Trophoblast cell (in vitro differentiated cells and primary cell): ENCODE measurements around the gene GPT2.

Experiments used
- DNase-seq, 2 donors: peaks; one replicate each; pipeline ENCODE4 v3.0.0-alpha.2; 2016
- H2AFZ ChIP-seq: 2 replicates; pipeline ENCODE4 v1.6.1; 2013; ENCODE audit warnings: low read length, moderate library complexity, mild to moderate bottlenecking; ENCODE audit not compliant: insufficient read depth, poor library complexity
- H2AK5ac ChIP-seq: 2 replicates; pipeline ENCODE4 v1.6.1; 2013; ENCODE audit warnings: mild to moderate bottlenecking, low read length
- H2BK120ac ChIP-seq: 2 replicates; pipeline ENCODE4 v1.6.1; 2013; ENCODE audit warnings: low read length, mild to moderate bottlenecking, moderate library complexity; ENCODE audit not compliant: insufficient read depth, poor library complexity
- H2BK12ac ChIP-seq: 2 replicates; pipeline ENCODE4 v1.6.1; 2013; ENCODE audit warnings: mild to moderate bottlenecking, low read length, moderate library complexity
- H2BK5ac ChIP-seq: 2 replicates; pipeline ENCODE4 v1.6.1; 2013; ENCODE audit warnings: low read length, low read depth, moderate library complexity, mild to moderate bottlenecking; ENCODE audit not compliant: poor library complexity
- H3K14ac ChIP-seq: 2 replicates; pipeline ENCODE4 v1.6.1; 2013; ENCODE audit warnings: mild to moderate bottlenecking, low read length
- H3K18ac ChIP-seq: 2 replicates; pipeline ENCODE4 v1.6.1; 2013; ENCODE audit warnings: mild to moderate bottlenecking, low read length
- H3K23ac ChIP-seq: 2 replicates; pipeline ENCODE4 v1.6.1; 2013; ENCODE audit warnings: low read length
- H3K27ac ChIP-seq: 2 replicates; pipeline ENCODE4 v1.5.1; 2013; ENCODE audit warnings: low read depth, mild to moderate bottlenecking, inconsistent platforms, low read length, moderate library complexity
- H3K27me3 ChIP-seq: 2 replicates; pipeline ENCODE4 v1.6.1; 2013; ENCODE audit warnings: inconsistent platforms, mild to moderate bottlenecking, low read length, moderate library complexity; ENCODE audit not compliant: insufficient read depth
- H3K36me3 ChIP-seq, 2 experiments: 1 replicate in 1 of 2; 2 replicates in 1 of 2; pipeline ENCODE4 v1.6.1; 2013; ENCODE audit warnings: low read length in 2 of 2, mild to moderate bottlenecking in 2 of 2, moderate library complexity in 1 of 2; ENCODE audit not compliant: insufficient read depth in 2 of 2, control insufficient read depth in 1 of 2
- H3K4ac ChIP-seq: 2 replicates; pipeline ENCODE4 v1.6.1; 2013; ENCODE audit warnings: low read depth, mild to moderate bottlenecking, low read length, moderate library complexity
- H3K4me1 ChIP-seq, 2 experiments: 1 replicate in 1 of 2; 2 replicates in 1 of 2; pipeline ENCODE4 v1.6.1; 2013; ENCODE audit warnings: low read length in 2 of 2, mild to moderate bottlenecking in 2 of 2, moderate library complexity in 1 of 2; ENCODE audit not compliant: insufficient read depth in 2 of 2, control insufficient read depth in 1 of 2
- H3K4me2 ChIP-seq: 2 replicates; pipeline ENCODE4 v1.6.1; 2013; ENCODE audit warnings: inconsistent platforms, mild to moderate bottlenecking, low read length, moderate library complexity
- H3K4me3 ChIP-seq: 2 replicates; pipeline ENCODE4 v1.5.1; 2013; ENCODE audit warnings: mild to moderate bottlenecking, low read depth, low read length, inconsistent platforms
- H3K79me1 ChIP-seq: one replicate; pipeline ENCODE4 v1.6.1; 2013; ENCODE audit warnings: low read length
- H3K79me2 ChIP-seq: 2 replicates; pipeline ENCODE4 v1.6.1; 2013; ENCODE audit warnings: low read length, mild to moderate bottlenecking; ENCODE audit not compliant: control insufficient read depth, insufficient read depth, poor library complexity
- H3K9ac ChIP-seq: 2 replicates; pipeline ENCODE4 v1.6.1; 2013; ENCODE audit warnings: mild to moderate bottlenecking, low read length
- H3K9me3 ChIP-seq: 2 replicates; pipeline ENCODE4 v1.6.1; 2013; ENCODE audit warnings: low read depth, mild to moderate bottlenecking, control low read depth, inconsistent platforms, low read length; ENCODE audit not compliant: insufficient read depth
- H4K12ac ChIP-seq: 2 replicates; pipeline ENCODE4 v1.6.1; 2013; ENCODE audit warnings: low read depth, mild to moderate bottlenecking, low read length, moderate library complexity
- H4K8ac ChIP-seq: 2 replicates; pipeline ENCODE4 v1.6.1; 2013; ENCODE audit warnings: low read depth, mild to moderate bottlenecking, low read length, moderate library complexity
- H4K91ac ChIP-seq: one replicate; pipeline ENCODE4 v1.6.1; 2013; ENCODE audit warnings: low read depth, mild to moderate bottlenecking, low read length, moderate library complexity
- WGBS: extraction: QIAGEN DNeasy Blood & Tissue Kit; methylation state at CpG from one replicate; pipeline ENCODE4 v1.1.7; 2013; ENCODE audit warnings: missing lambda C conversion rate; ENCODE audit not compliant: insufficient read length, insufficient coverage; ENCODE audit errors: extremely low coverage; 5-methylcytosine and 5-hydroxymethylcytosine counted together

GPT2 gene

DNA sequence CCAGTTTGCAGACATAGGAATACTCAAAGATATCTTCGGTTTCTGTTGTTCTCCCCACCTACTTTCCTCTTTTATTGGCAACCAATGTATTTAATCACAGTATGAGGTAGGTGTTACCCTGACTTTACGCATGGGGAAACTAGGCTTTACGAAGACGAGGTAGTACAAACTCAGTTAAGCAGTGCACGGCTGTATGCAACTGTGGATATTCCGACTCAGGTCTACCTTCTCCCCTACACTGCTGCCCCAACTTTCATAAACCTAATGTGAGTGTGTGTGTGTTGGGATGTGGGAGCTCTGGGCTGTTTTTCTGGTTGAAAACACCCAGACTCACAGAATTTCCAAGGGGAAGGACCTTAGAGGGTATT, 1.2 kb upstream of the GPT2 start:
- Histone ChIP-seq H3K23ac (no peak overlapping the region), H3K36me3 (no peaks in the 10 kb centered on the region), H4K12ac (no peak overlapping the region), H3K18ac (no peak overlapping the region), H2AFZ (no peak overlapping the region), H3K27ac (no peak overlapping the region), H3K4me3 (no peak overlapping the region), H3K9ac (no peak overlapping the region), H2BK120ac (no peak overlapping the region), H3K4me1 (peaks cover 14 to 30% of the 10 kb centered on the region in 2 experiments), H3K9me3 (no peaks in the 10 kb centered on the region), H4K91ac (peak overlapping the region; percentile 40), H3K79me2 (peaks cover 15% of the 10 kb centered on the region), H3K27me3 (no peaks in the 10 kb centered on the region), H2BK12ac (no peak overlapping the region), H2BK5ac (no peak overlapping the region), H4K8ac (peak overlapping the region; percentile 3), H3K4ac (no peak overlapping the region), H3K79me1 (peaks cover 15% of the 10 kb centered on the region), H3K14ac (no peak overlapping the region), H3K4me2 (no peak overlapping the region), H2AK5ac (no peak overlapping the region)
- no CpG with 5 or more reads among the region's 6 CpGs for WGBS
- no peak for DNase-seq

DNA sequence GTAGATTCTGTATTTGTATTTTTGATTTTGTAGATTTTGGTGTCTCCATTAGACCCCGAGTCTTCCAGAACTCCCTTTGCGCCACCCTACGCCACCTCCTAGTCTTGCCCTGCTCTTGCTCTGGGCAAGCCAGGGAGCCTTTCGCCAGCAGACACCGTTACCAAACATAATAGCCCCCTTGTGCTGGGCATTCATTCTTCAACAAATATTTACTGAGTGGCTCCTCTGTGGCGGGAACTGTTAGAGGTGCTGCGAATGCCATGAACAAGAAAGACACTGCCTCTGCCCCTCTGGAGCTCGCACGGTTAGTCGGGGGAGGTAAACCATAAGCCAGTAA, 841 bp upstream of the GPT2 start:
- Histone ChIP-seq H3K27me3 (no peaks in the 10 kb centered on the region), H3K36me3 (no peaks in the 10 kb centered on the region), H4K8ac (peak overlapping the region; percentile 51), H2AK5ac (no peak overlapping the region), H2BK5ac (peak overlapping the region; percentile 15), H3K4ac (peak overlapping the region; percentile 13), H3K9ac (no peak overlapping the region), H2AFZ (peak overlapping the region; percentile 55), H3K4me3 (no peak overlapping the region), H3K79me1 (peaks cover 15% of the 10 kb centered on the region), H3K23ac (no peak overlapping the region), H3K79me2 (peaks cover 15% of the 10 kb centered on the region), H2BK12ac (no peak overlapping the region), H3K14ac (peak overlapping the region; percentile 41), H2BK120ac (peak overlapping the region; percentile 3), H4K12ac (no peak overlapping the region), H3K27ac (peak overlapping the region; percentile 15), H4K91ac (peak overlapping the region; percentile 81), H3K18ac (peak overlapping the region; percentile 15), H3K4me1 (peaks cover 14 to 30% of the 10 kb centered on the region in 2 experiments), H3K4me2 (peak overlapping the region; percentile 64), H3K9me3 (no peaks in the 10 kb centered on the region)
- DNase-seq: no peak
- WGBS: no CpG with 5 or more reads among the region's 10 CpGs

DNA sequence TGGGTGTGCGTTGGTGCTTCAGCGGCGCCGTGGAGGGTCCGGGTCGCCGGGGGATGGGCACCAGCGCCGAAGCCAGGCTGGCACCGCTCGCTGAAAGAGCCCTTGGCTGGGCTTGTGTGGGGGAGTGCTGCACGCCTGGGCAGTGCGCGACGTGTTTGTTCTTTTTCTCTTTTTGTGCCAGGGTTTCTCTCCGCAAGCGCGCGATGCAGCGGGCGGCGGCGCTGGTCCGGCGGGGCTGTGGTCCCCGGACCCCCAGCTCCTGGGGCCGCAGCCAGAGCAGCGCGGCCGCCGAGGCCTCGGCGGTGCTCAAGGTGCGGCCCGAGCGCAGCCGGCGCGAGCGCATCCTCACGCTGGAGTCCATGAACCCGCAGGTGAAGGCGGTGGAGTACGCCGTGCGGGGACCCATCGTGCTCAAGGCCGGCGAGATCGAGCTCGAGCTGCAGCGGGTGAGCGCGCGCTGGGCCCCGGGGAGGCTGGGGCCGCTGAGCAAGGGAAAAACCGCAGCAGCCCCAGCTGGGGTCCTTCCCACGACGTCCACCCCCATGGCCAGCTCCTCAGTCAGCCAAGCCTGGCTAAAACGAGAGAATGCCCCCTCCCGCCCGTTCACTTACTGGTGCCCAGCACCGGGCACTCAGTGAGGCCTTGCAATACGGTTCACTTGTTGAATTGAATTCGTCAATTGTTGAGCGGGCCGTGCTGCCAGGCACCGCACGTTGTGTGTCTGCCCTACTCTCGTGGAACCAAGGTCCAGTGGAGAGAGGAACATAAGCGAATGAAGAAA, 541 bp downstream of the GPT2 start:
- Histone ChIP-seq H3K18ac (peak overlapping the region; percentile 96), H3K79me1 (peaks cover 15% of the 10 kb centered on the region), H3K23ac (no peak overlapping the region), H3K36me3 (peaks cover 0 to 2% of the 10 kb centered on the region in 2 experiments), H3K9ac (peak overlapping the region; percentile 77), H4K91ac (peak overlapping the region; percentile 78), H3K4me1 (peaks cover 18 to 36% of the 10 kb centered on the region in 2 experiments), H3K9me3 (no peaks in the 10 kb centered on the region), H3K14ac (peak overlapping the region; percentile 84), H3K27ac (peak overlapping the region; percentile 36), H3K4me2 (peak overlapping the region; percentile 64), H3K79me2 (peaks cover 15% of the 10 kb centered on the region), H3K4ac (peak overlapping the region; percentile 60), H4K12ac (peak overlapping the region; percentile 34), H2BK5ac (peak overlapping the region; percentile 55), H2BK12ac (no peak overlapping the region), H2BK120ac (peak overlapping the region; percentile 65), H4K8ac (peak overlapping the region; percentile 64), H2AFZ (peak overlapping the region; percentile 75), H2AK5ac (peak overlapping the region; percentile 3), H3K27me3 (no peaks in the 10 kb centered on the region), H3K4me3 (peak overlapping the region; percentile 98)
- WGBS: no CpG with 5 or more reads among the region's 72 CpGs
- DNase-seq: peak; percentile 17 to 58

DNA sequence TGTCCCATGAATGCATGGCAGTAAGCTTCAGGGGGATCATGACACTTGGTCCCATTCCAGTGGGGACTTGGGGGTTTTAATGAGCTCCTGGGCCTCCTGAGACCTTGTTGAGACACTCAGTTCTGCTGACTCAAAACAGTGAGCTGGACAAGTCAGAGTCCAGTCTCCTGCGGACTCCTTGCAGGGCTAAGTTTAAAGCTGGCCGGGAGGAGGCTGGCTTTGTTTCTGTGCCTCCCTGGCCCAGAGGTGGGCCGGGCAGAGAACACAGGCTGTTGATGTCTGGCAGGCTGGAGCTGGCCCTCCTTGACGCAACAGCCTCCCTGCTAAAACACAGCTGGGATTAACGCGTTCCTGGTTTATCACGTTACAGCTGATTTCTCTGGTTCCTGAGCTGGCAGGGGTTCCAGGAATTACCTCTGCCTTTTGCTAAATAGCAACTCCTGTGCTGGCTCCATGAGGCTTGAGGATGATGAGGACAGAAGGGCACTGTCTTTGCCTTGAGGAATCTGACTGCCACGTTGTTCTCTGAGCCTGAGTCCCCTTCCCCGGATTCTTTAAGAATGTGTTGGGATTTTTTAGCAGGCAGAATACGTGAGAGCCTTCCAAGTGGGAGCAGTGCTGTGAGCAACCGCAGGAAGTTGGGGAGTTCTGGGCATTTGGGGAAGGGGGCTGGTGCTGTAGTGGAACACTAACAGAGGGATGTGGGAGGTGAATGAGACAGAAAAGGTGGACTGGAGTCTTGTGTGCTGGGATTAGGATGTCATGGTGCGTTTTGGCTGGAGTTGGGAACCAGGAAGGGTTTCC, 2.0 kb downstream of the GPT2 start:
- H3K9me3 ChIP-seq: no peaks in the 10 kb centered on the region
- H4K8ac ChIP-seq: peak overlapping the region; percentile 30
- no peak overlapping the region for H2AK5ac ChIP-seq
- H3K4ac ChIP-seq: peak overlapping the region; percentile 20
- peak overlapping the region; percentile 24 for H3K27ac ChIP-seq
- H3K27me3 ChIP-seq: no peaks in the 10 kb centered on the region
- no peak for DNase-seq
- H3K4me2 ChIP-seq: peak overlapping the region; percentile 64
- peak overlapping the region; percentile 10 for H2BK5ac ChIP-seq
- H2AFZ ChIP-seq: no peak overlapping the region
- H3K79me1 ChIP-seq: peaks cover 18% of the 10 kb centered on the region
- H4K91ac ChIP-seq: peak overlapping the region; percentile 38
- H3K14ac ChIP-seq: peak overlapping the region; percentile 31
- peak overlapping the region; percentile 4 for H3K18ac ChIP-seq
- H2BK120ac ChIP-seq: no peak overlapping the region
- no peak overlapping the region for H3K23ac ChIP-seq
- H3K4me1 ChIP-seq: peaks cover 24 to 39% of the 10 kb centered on the region in 2 experiments
- no peak overlapping the region for H3K4me3 ChIP-seq
- peaks cover 15% of the 10 kb centered on the region for H3K79me2 ChIP-seq
- peaks cover 2 to 3% of the 10 kb centered on the region in 2 experiments for H3K36me3 ChIP-seq
- H3K9ac ChIP-seq: no peak overlapping the region
- peak overlapping the region; percentile 35 for H2BK12ac ChIP-seq
- no CpG with 5 or more reads among the region's 12 CpGs for WGBS
- H4K12ac ChIP-seq: no peak overlapping the region
